Tibial nerve (tissue), 4 donors: ENCODE data around the gene SPDYE2B.
"Not testable (repeated sequence)": the region's sequence is repeated elsewhere in the genome, so short reads cannot be mapped to it uniquely, and the experiment has no call there.

Source experiments
- EP300 ChIP-seq, 2 donors: sonication (generic); formaldehyde crosslinking; IDR thresholded peaks; one replicate each; pipeline ENCODE4 v1.6.1; 2017; ENCODE audit warnings: antibody characterized with exemption in 2 of 2, mild to moderate bottlenecking in 1 of 2
- POLR2A ChIP-seq, 2 donors: fragments of 450-650 bp; IDR thresholded peaks; one replicate each; pipeline ENCODE4 v1.6.1; 2017; ENCODE audit warnings: antibody characterized with exemption in 2 of 2, mild to moderate bottlenecking in 2 of 2, moderate library complexity in 2 of 2
- TF ChIP-seq, protein P1 (sequence below), 5 experiments: fragments of 200-600 bp in 3 of 5; fragments of 450-650 bp in 2 of 5; sonication (generic) in 3 of 5; IDR thresholded peaks; one replicate each; pipeline ENCODE4 v1.5.1; 2016 to 2019; ENCODE audit warnings: antibody characterized with exemption in 5 of 5, mild to moderate bottlenecking in 3 of 5, moderate library complexity in 2 of 5

DNA sequence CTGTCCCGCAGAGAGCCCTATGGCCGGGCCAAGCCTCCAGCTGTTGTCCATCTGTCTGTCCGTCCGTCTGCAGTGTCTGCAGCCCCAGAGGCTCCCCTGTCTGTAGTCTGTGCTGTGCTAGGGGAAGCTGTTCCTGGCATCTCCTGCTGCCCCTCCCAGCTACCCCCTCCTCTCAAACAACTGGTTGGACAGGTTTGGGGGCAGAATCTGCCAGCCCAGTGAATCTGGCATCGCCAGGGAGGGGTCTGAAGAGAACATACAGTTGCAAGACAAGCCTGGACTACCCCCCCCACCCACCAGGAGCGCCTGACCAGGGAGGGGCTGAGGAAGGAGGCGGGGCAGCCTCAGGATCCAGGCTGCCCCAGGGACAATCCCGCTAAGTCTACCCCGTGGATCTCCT lies 7.4 kb upstream of the SPDYE2B start, which contains the start of gene UPK3BL1:
- TF ChIP-seq, protein P1, sequence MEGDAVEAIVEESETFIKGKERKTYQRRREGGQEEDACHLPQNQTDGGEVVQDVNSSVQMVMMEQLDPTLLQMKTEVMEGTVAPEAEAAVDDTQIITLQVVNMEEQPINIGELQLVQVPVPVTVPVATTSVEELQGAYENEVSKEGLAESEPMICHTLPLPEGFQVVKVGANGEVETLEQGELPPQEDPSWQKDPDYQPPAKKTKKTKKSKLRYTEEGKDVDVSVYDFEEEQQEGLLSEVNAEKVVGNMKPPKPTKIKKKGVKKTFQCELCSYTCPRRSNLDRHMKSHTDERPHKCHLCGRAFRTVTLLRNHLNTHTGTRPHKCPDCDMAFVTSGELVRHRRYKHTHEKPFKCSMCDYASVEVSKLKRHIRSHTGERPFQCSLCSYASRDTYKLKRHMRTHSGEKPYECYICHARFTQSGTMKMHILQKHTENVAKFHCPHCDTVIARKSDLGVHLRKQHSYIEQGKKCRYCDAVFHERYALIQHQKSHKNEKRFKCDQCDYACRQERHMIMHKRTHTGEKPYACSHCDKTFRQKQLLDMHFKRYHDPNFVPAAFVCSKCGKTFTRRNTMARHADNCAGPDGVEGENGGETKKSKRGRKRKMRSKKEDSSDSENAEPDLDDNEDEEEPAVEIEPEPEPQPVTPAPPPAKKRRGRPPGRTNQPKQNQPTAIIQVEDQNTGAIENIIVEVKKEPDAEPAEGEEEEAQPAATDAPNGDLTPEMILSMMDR (IDR thresholded peaks at IDR 0.05): not testable (repeated sequence)
- TF ChIP-seq POLR2A, EP300 (IDR thresholded peaks at IDR 0.05): not testable (repeated sequence)
